VCaP (cell line): Measurements from ENCODE around the gene ARHGAP19.

Experiments used
- H3K27ac ChIP-seq: fragments of 450-650 bp; 2 replicates; pipeline ENCODE4 v1.5.1; 2017
- CTCF ChIP-seq: fragments of 450-650 bp; conservative IDR thresholded peaks from 2 replicates; pipeline ENCODE4 v1.5.1; 2017; ENCODE audit warnings: mild to moderate bottlenecking, moderate library complexity

ARHGAP19 gene

GRCh38 chr10:97224483-97225435 lies 67.7 kb downstream of the ARHGAP19 start:
- H3K27ac ChIP-seq, result no peak overlapping the region
- no peak for TF ChIP-seq CTCF

GRCh38 chr10:97222326-97222961 lies 70.0 kb downstream of the ARHGAP19 start:
- TF ChIP-seq CTCF, result no peak
- no peak overlapping the region for H3K27ac ChIP-seq

GRCh38 chr10:97220355-97220754 lies 72.1 kb downstream of the ARHGAP19 start:
- H3K27ac ChIP-seq, result no peak overlapping the region
- TF ChIP-seq CTCF, result no peak

- no peak for TF ChIP-seq CTCF
- no peak overlapping the region for H3K27ac ChIP-seq
These were observed 75.1 kb downstream of the ARHGAP19 start for GRCh38 chr10:97217299-97217698.

GRCh38 chr10:97215619-97216260 lies 76.7 kb downstream of the ARHGAP19 start:
- no peak for TF ChIP-seq CTCF
- no peak overlapping the region for H3K27ac ChIP-seq

- no peak overlapping the region for H3K27ac ChIP-seq
- no peak for TF ChIP-seq CTCF
These were observed 79.0 kb downstream of the ARHGAP19 start for GRCh38 chr10:97213431-97213830.

GRCh38 chr10:97211229-97211628 lies 81.2 kb downstream of the ARHGAP19 start:
- H3K27ac ChIP-seq, result no peak overlapping the region

More at GRCh38 chr10:97211229-97211628, 81.2 kb downstream of the ARHGAP19 start:
- TF ChIP-seq CTCF, result no peak
